Inflammatory macrophage treated with lipopolysaccharide for 4 hours (primary cell): ENCODE results near the gene MAN1C1.
"Not testable (repeated sequence)": the region's sequence is repeated elsewhere in the genome, so short reads cannot be mapped to it uniquely, and the experiment has no call there.

Source experiments
- DNase-seq: peaks from one replicate; pipeline ENCODE4 v3.0.0-alpha.2; 2020

Gene MAN1C1

GRCh38 chr1:25636141-25636540 is 19.6 kb downstream of the MAN1C1 start:
- DNase-seq = not testable (repeated sequence)

GRCh38 chr1:25640646-25641328 is 24.2 kb downstream of the MAN1C1 start:
- DNase-seq = no peak

- no peak for DNase-seq
Measured at GRCh38 chr1:25641329-25641725, 24.7 kb downstream of the MAN1C1 start.

- DNase-seq = no peak
Measured at GRCh38 chr1:25641931-25642573, 25.5 kb downstream of the MAN1C1 start.

- no peak for DNase-seq
Measured at GRCh38 chr1:25642574-25643108, 26.1 kb downstream of the MAN1C1 start.

GRCh38 chr1:25643929-25644328 is 27.3 kb downstream of the MAN1C1 start:
- DNase-seq = no peak

GRCh38 chr1:25644962-25645361 is 28.4 kb downstream of the MAN1C1 start:
- no peak for DNase-seq

- DNase-seq = no peak
Measured at GRCh38 chr1:25645637-25646400, 29.2 kb downstream of the MAN1C1 start.

- no peak for DNase-seq
Measured at GRCh38 chr1:25647106-25647505, 30.5 kb downstream of the MAN1C1 start.

- no peak for DNase-seq
Measured at GRCh38 chr1:25647863-25648262, 31.3 kb downstream of the MAN1C1 start.

- DNase-seq = no peak
Measured at GRCh38 chr1:25648681-25649440, 32.3 kb downstream of the MAN1C1 start.

GRCh38 chr1:25649505-25650288 is 33.1 kb downstream of the MAN1C1 start:
- DNase-seq = no peak

GRCh38 chr1:25650289-25650576 is 33.6 kb downstream of the MAN1C1 start:
- DNase-seq = no peak

GRCh38 chr1:25651036-25651640 is 34.5 kb downstream of the MAN1C1 start:
- DNase-seq = no peak

- DNase-seq = no peak
Measured at GRCh38 chr1:25651824-25652741, 35.5 kb downstream of the MAN1C1 start.

- DNase-seq = no peak
Measured at GRCh38 chr1:25653558-25653957, 37.0 kb downstream of the MAN1C1 start.

GRCh38 chr1:25654109-25654660 is 37.6 kb downstream of the MAN1C1 start:
- DNase-seq = no peak

GRCh38 chr1:25657121-25657882 is 40.7 kb downstream of the MAN1C1 start:
- DNase-seq = no peak

- DNase-seq = no peak
Measured at GRCh38 chr1:25657883-25658760, 41.5 kb downstream of the MAN1C1 start.
